Fibroblast of villous mesenchyme (primary cell): ENCODE measurements around the gene TBC1D10B. TPM values are rescaled to one million over a fixed set of nuclear protein-coding genes. Genes with fewer than 3 reads are reported as not detected.

ENCODE experiments used
- DNase-seq: peaks from one replicate; pipeline ENCODE4 v3.0.0-alpha.2; 2010; ENCODE audit warnings: low read depth
- H3K4me3 ChIP-seq: 2 replicates; pipeline ENCODE4 v1.5.1; 2011; ENCODE audit warnings: low read depth, mild to moderate bottlenecking, low read length
- CTCF ChIP-seq: IDR thresholded peaks from 2 replicates; pipeline ENCODE4 v1.5.1; 2012; ENCODE audit warnings: low read depth, mild to moderate bottlenecking, low read length; ENCODE audit not compliant: insufficient read depth
- total RNA-seq: library from RNA; depleted of rRNA; stranded (reverse); fragments of >200 nt; gene quantifications from 2 replicates; pipeline ENCODE4 v1.2.3, GENCODE V29; 2012

Gene TBC1D10B
- total RNA-seq, 1 donor: 37.1 TPM

- H3K4me3 ChIP-seq: no peak overlapping the region
- DNase-seq: no peak
- TF ChIP-seq CTCF: no peak
Measured at GRCh38 chr16:30381291-30382041, 11.2 kb upstream of the TBC1D10B start.

- TF ChIP-seq CTCF: no peak
- no peak for DNase-seq
- H3K4me3 ChIP-seq: no peak overlapping the region
Measured at GRCh38 chr16:30380803-30381208, 10.5 kb upstream of the TBC1D10B start.

GRCh38 chr16:30380072-30380802 lies 9.9 kb upstream of the TBC1D10B start:
- TF ChIP-seq CTCF: no peak
- H3K4me3 ChIP-seq: no peak overlapping the region
- DNase-seq: no peak

GRCh38 chr16:30379158-30379783 lies 9.0 kb upstream of the TBC1D10B start:
- no peak for DNase-seq
- no peak for TF ChIP-seq CTCF
- peak overlapping the region; percentile 79 for H3K4me3 ChIP-seq

GRCh38 chr16:30378236-30379157 lies 8.2 kb upstream of the TBC1D10B start:
- H3K4me3 ChIP-seq: peak overlapping the region; percentile 79
- TF ChIP-seq CTCF: peak; percentile 20
- DNase-seq: peak; percentile 98

- TF ChIP-seq CTCF: no peak
- peak overlapping the region; percentile 54 for H3K4me3 ChIP-seq
- peak; percentile 94 for DNase-seq
Measured at GRCh38 chr16:30377812-30378235, 7.5 kb upstream of the TBC1D10B start.
